Measurements from ENCODE around the gene LRBA. TPM values are rescaled to one million over a fixed set of nuclear protein-coding genes. Genes with fewer than 3 reads are reported as not detected.

LRBA gene
- total RNA-seq, 1 donor = 38.4 TPM

- TF ChIP-seq, protein P1, sequence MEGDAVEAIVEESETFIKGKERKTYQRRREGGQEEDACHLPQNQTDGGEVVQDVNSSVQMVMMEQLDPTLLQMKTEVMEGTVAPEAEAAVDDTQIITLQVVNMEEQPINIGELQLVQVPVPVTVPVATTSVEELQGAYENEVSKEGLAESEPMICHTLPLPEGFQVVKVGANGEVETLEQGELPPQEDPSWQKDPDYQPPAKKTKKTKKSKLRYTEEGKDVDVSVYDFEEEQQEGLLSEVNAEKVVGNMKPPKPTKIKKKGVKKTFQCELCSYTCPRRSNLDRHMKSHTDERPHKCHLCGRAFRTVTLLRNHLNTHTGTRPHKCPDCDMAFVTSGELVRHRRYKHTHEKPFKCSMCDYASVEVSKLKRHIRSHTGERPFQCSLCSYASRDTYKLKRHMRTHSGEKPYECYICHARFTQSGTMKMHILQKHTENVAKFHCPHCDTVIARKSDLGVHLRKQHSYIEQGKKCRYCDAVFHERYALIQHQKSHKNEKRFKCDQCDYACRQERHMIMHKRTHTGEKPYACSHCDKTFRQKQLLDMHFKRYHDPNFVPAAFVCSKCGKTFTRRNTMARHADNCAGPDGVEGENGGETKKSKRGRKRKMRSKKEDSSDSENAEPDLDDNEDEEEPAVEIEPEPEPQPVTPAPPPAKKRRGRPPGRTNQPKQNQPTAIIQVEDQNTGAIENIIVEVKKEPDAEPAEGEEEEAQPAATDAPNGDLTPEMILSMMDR (IDR thresholded peaks at IDR 0.05; ENCODE audit: insufficient read depth, low read depth, low read length) = no peak
- no peak for DNase-seq (ENCODE audit: low read depth)
- H3K4me3 ChIP-seq (ENCODE audit: low read depth, low read length) = no peak overlapping the region
Measured at GRCh38 chr4:150476776-150477175, 538.3 kb downstream of the LRBA start.

GRCh38 chr4:150475763-150476162 lies 539.3 kb downstream of the LRBA start:
- no peak overlapping the region for H3K4me3 ChIP-seq (ENCODE audit: low read depth, low read length)
- DNase-seq (ENCODE audit: low read depth) = no peak
- TF ChIP-seq, protein P1 (IDR thresholded peaks at IDR 0.05; ENCODE audit: insufficient read depth, low read depth, low read length) = no peak

DNA sequence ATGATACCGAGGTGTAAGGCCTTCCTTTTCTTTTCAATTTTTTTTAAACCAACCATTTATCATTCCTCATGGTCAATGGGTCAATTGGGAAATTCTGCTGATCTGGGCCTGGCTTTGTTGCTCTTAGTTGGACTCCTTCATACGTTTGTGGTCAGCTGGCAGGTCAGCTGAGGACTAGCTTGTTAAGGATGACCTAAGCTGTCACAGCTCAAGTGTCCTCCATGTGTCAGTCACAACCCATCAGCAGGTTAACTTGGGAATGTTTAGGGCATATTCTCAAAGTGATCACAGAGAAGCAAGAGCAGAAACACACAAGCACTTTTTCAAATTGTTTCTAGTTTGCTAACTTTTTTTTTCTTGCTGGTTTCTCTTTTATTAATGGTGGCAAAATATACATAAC lies 550.6 kb downstream of the LRBA start:
- TF ChIP-seq, protein P1 (IDR thresholded peaks at IDR 0.05; ENCODE audit: insufficient read depth, low read depth, low read length) = no peak
- DNase-seq (ENCODE audit: low read depth) = no peak
- no peak overlapping the region for H3K4me3 ChIP-seq (ENCODE audit: low read depth, low read length)

GRCh38 chr4:150462743-150463142 lies 552.3 kb downstream of the LRBA start:
- no peak overlapping the region for H3K4me3 ChIP-seq (ENCODE audit: low read depth, low read length)
- TF ChIP-seq, protein P1 (IDR thresholded peaks at IDR 0.05; ENCODE audit: insufficient read depth, low read depth, low read length) = no peak
- DNase-seq (ENCODE audit: low read depth) = peak; percentile 34

- no peak for DNase-seq (ENCODE audit: low read depth)
- TF ChIP-seq, protein P1 (IDR thresholded peaks at IDR 0.05; ENCODE audit: insufficient read depth, low read depth, low read length) = no peak
- no peak overlapping the region for H3K4me3 ChIP-seq (ENCODE audit: low read depth, low read length)
Measured at GRCh38 chr4:150461957-150462356, 553.1 kb downstream of the LRBA start.

GRCh38 chr4:150457802-150458201 lies 557.3 kb downstream of the LRBA start:
- no peak overlapping the region for H3K4me3 ChIP-seq (ENCODE audit: low read depth, low read length)
- DNase-seq (ENCODE audit: low read depth) = no peak
- TF ChIP-seq, protein P1 (IDR thresholded peaks at IDR 0.05; ENCODE audit: insufficient read depth, low read depth, low read length) = no peak

GRCh38 chr4:150451883-150452282 lies 563.2 kb downstream of the LRBA start:
- TF ChIP-seq, protein P1 (IDR thresholded peaks at IDR 0.05; ENCODE audit: insufficient read depth, low read depth, low read length) = no peak
- no peak for DNase-seq (ENCODE audit: low read depth)
- no peak overlapping the region for H3K4me3 ChIP-seq (ENCODE audit: low read depth, low read length)

Measured in fibroblast of villous mesenchyme (primary cell).